ENCODE measurements around the gene RAP1GAP2.
"Not testable (repeated sequence)": the region's sequence is repeated elsewhere in the genome, so short reads cannot be mapped to it uniquely, and the experiment has no call there.

Gene RAP1GAP2

DNA sequence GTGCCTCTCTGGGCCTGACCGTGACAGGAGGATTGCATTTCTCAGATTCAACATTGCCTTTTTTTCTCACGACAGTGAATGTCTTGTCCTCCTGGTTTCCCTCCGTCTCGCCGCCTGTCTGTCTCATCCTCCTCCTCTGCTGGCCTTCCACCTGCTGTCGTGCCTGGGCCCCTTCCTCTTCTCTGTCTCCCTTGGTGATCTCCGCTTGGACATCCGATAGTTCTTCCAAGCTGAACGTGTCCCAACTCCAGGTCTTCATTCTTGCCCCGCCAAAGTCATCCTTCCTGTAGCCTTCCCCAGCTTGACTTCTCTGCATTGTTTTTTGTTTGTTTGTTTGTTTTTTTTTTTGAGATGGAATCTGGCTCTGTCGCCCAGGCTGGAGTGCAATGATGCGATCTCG is 79.4 kb downstream of the RAP1GAP2 start:
- no peaks in the 10 kb centered on the region for H3K27me3 ChIP-seq (ENCODE audit: low read depth, low read length)
- no peak overlapping the region for H3K4me3 ChIP-seq (ENCODE audit: low read depth in 1 of 2, low read length in 2 of 2)
- H3K36me3 ChIP-seq (ENCODE audit: control insufficient read depth in 1 of 2, insufficient read depth in 2 of 2, low read length in 2 of 2), result no peaks in the 10 kb centered on the region
- no peaks in the 10 kb centered on the region for H3K4me1 ChIP-seq (ENCODE audit: control insufficient read depth in 1 of 2, insufficient read depth in 2 of 2, low read length in 2 of 2)
- H3K27ac ChIP-seq (ENCODE audit: low read length), result no peak overlapping the region
- H3K9me3 ChIP-seq (ENCODE audit: control insufficient read depth in 1 of 2, low read length in 2 of 2), result no peaks in the 10 kb centered on the region

DNA sequence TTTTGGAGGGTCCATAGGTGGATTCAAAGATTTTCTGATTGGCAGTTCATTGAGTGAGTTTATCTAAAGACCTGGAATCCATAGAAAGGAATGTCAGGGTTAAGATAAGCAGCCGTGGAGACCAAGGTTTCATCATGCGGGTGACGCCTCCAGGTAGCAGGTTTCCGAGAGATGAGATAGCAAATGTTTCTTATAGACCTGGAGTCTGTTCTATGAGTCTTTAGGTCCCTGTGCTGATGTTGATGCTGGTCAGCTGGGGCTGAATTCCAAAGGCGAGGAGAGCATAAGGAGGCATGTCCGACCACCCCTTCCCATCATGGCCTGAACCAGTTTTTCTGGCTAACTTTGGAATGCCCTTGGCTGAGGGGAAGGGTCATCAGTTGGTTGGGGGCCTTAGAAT is 80.2 kb downstream of the RAP1GAP2 start:
- Histone ChIP-seq H3K36me3 (ENCODE audit: control insufficient read depth in 1 of 2, insufficient read depth in 2 of 2, low read length in 2 of 2) (no peaks in the 10 kb centered on the region), H3K27me3 (ENCODE audit: low read depth, low read length) (no peaks in the 10 kb centered on the region), H3K27ac (ENCODE audit: low read length) (no peak overlapping the region), H3K9me3 (ENCODE audit: control insufficient read depth in 1 of 2, low read length in 2 of 2) (no peaks in the 10 kb centered on the region), H3K4me3 (ENCODE audit: low read depth in 1 of 2, low read length in 2 of 2) (no peak overlapping the region), H3K4me1 (ENCODE audit: control insufficient read depth in 1 of 2, insufficient read depth in 2 of 2, low read length in 2 of 2) (no peaks in the 10 kb centered on the region)

DNA sequence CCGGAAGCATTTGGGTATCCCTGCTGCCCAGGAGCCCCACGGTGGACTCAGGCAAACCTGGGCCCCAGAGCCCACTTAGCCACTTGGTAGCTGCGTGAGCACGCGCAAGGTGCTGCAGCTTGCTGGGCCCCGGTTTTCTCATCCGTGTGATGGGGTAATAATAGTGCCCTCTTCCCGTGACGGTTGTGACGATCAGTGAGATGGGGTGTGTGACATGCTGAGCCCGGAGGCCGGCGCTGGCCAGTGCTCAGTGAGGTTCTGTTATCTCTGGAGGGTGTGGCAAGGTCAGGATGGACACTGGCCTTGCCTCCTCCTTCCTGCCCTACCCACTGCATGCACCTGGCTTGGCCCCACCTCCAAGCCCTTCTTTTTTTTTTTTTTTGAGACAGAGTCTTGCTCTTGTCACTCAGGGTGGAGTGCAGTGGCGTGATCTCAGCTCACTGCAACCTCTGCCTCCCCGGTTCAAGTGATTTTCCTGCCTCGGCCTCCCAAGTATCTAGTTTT is 82.6 kb downstream of the RAP1GAP2 start:
- H3K36me3 ChIP-seq (ENCODE audit: control insufficient read depth in 1 of 2, insufficient read depth in 2 of 2, low read length in 2 of 2), result no peaks in the 10 kb centered on the region

DNA sequence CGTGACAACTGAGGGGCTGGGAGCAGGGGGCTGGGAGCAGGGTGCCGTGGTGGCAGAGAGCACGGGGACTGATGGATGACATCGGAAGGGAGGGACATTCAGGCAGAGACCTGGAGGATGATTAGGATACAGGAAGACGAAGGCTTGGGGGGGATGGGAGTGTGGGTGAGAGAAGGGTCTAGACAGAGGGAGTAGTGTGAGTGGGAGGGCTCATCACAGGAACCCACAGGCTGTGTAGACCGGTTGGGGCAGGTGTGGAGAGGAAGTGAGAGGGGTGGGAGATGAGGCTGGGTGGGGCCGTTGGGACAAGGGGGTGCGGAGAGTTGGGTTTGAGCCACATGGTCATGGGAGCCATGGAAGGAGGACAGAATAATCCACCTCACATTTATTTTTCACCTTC is 83.8 kb downstream of the RAP1GAP2 start:
- no peaks in the 10 kb centered on the region for H3K36me3 ChIP-seq (ENCODE audit: control insufficient read depth in 1 of 2, insufficient read depth in 2 of 2, low read length in 2 of 2)
- no peaks in the 10 kb centered on the region for H3K9me3 ChIP-seq (ENCODE audit: control insufficient read depth in 1 of 2, low read length in 2 of 2)
- no peak overlapping the region for H3K27ac ChIP-seq (ENCODE audit: low read length)

More for the DNA sequence above, 82.6 kb downstream of the RAP1GAP2 start:
- no peak overlapping the region for H3K4me3 ChIP-seq (ENCODE audit: low read depth in 1 of 2, low read length in 2 of 2)
- H3K27me3 ChIP-seq (ENCODE audit: low read depth, low read length), result no peaks in the 10 kb centered on the region
- no peaks in the 10 kb centered on the region for H3K9me3 ChIP-seq (ENCODE audit: control insufficient read depth in 1 of 2, low read length in 2 of 2)
- no peaks in the 10 kb centered on the region for H3K4me1 ChIP-seq (ENCODE audit: control insufficient read depth in 1 of 2, insufficient read depth in 2 of 2, low read length in 2 of 2)
- H3K27ac ChIP-seq (ENCODE audit: low read length), result no peak overlapping the region

DNA sequence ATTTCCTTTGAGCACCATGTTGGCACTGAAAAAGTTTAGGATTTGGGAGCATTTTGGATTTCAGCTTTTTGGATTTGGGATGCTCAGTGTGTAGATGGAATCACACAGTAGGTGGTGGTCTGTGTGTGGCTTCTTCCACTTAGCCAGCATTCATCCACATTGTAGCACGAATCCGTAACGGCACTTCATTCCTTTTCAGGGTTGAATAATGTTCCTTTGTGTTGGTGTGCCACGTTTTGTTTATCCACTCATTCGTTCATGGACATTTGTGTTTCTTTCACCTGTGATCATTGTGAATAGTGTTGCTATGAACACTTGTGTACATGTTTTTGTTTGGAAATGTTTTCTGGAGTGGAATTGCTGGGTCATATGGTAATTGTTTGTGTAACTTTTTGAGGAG is 85.1 kb downstream of the RAP1GAP2 start:
- no peak overlapping the region for H3K4me3 ChIP-seq (ENCODE audit: low read depth in 1 of 2, low read length in 2 of 2)
- H3K4me1 ChIP-seq (ENCODE audit: control insufficient read depth in 1 of 2, insufficient read depth in 2 of 2, low read length in 2 of 2), result no peaks in the 10 kb centered on the region
- no peaks in the 10 kb centered on the region for H3K36me3 ChIP-seq (ENCODE audit: control insufficient read depth in 1 of 2, insufficient read depth in 2 of 2, low read length in 2 of 2)
- H3K9me3 ChIP-seq (ENCODE audit: control insufficient read depth in 1 of 2, low read length in 2 of 2), result no peaks in the 10 kb centered on the region
- no peak overlapping the region for H3K27ac ChIP-seq (ENCODE audit: low read length)
- no peaks in the 10 kb centered on the region for H3K27me3 ChIP-seq (ENCODE audit: low read depth, low read length)

More for the DNA sequence above, 83.8 kb downstream of the RAP1GAP2 start:
- H3K27me3 ChIP-seq (ENCODE audit: low read depth, low read length), result no peaks in the 10 kb centered on the region
- H3K4me3 ChIP-seq (ENCODE audit: low read depth in 1 of 2, low read length in 2 of 2), result no peak overlapping the region
- H3K4me1 ChIP-seq (ENCODE audit: control insufficient read depth in 1 of 2, insufficient read depth in 2 of 2, low read length in 2 of 2), result no peaks in the 10 kb centered on the region

DNA sequence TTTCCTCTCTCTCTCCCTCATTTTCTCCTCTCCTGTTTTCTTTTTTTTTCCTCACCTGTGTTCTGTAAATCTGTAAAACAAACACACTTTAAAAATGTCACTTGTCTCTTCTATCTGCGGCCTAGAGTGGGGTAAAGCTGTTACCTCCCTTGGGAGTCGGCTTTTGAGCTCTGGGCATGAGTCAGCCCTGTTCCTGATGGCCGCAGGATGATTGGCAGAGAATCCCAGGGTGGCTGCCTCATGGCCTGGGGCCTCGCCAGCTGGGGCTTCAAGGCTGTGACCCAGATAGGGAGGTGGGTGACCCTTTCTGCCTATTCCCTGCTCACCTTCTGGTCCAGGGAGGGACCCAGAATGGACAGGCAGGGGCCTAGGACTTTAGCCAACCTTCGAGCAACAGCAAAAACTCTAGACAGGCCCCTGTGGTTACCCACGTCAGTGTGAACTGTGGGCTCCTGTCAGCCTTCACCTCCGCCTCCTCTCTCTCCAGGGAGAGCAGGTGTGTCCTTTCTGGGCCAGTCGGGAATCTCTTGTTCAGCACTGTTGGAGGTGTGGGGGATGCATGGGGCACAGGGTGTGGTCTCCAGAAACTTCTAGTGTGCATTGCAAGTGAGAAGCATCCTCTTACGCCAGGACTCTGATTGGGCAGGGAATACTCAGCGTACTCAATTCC is 87.4 kb downstream of the RAP1GAP2 start:
- no peaks in the 10 kb centered on the region for H3K36me3 ChIP-seq (ENCODE audit: control insufficient read depth in 1 of 2, insufficient read depth in 2 of 2, low read length in 2 of 2)
- H3K27me3 ChIP-seq (ENCODE audit: low read depth, low read length), result no peaks in the 10 kb centered on the region
- no peaks in the 10 kb centered on the region for H3K9me3 ChIP-seq (ENCODE audit: control insufficient read depth in 1 of 2, low read length in 2 of 2)
- no peak overlapping the region for H3K27ac ChIP-seq (ENCODE audit: low read length)
- no peak overlapping the region for H3K4me3 ChIP-seq (ENCODE audit: low read depth in 1 of 2, low read length in 2 of 2)
- H3K4me1 ChIP-seq (ENCODE audit: control insufficient read depth in 1 of 2, insufficient read depth in 2 of 2, low read length in 2 of 2), result no peaks in the 10 kb centered on the region

DNA sequence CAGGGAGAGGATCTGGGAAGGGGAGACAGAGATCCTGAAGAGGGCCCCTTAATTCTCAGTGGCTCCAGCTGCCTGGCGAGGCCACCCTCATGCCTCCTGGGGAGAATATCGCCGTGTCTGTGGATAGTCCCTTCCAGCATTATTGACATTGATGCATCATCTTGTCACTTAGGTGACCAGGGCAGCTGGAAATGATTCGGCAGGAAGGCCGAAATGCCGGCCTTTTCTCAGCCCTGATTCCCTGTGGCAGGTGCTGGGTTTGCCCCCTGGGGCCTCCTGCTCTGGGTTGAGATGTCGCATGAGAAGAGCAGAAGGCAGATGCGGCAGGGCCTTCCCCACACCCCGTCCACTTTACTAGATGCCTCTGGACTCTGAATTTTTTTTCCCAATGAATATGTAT is 89.5 kb downstream of the RAP1GAP2 start:
- Histone ChIP-seq H3K4me1 (ENCODE audit: control insufficient read depth in 1 of 2, insufficient read depth in 2 of 2, low read length in 2 of 2) (no peaks in the 10 kb centered on the region), H3K9me3 (ENCODE audit: control insufficient read depth in 1 of 2, low read length in 2 of 2) (no peaks in the 10 kb centered on the region), H3K27me3 (ENCODE audit: low read depth, low read length) (no peaks in the 10 kb centered on the region), H3K4me3 (ENCODE audit: low read depth in 1 of 2, low read length in 2 of 2) (no peak overlapping the region), H3K36me3 (ENCODE audit: control insufficient read depth in 1 of 2, insufficient read depth in 2 of 2, low read length in 2 of 2) (no peaks in the 10 kb centered on the region), H3K27ac (ENCODE audit: low read length) (no peak overlapping the region)

DNA sequence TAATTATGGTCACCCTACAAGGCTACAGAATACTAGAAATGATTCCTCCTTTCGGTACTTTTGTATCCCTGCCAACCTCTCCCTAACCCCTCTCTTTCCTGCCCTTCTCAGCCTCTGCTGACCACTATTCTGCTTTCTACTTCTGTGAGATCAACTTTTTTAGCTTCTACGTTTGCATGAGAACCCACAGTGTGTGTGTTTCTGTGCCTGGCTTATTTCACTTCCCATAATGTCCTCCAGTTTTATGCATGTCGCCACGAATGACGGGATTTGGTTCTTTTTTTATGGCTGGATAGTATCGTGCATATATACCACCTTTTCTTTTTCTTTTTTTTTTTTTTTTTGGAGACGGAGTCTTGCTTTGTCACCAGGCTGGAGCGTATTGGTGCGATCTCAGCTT is 92.1 kb downstream of the RAP1GAP2 start:
- H3K4me3 ChIP-seq (ENCODE audit: low read depth in 1 of 2, low read length in 2 of 2), result no peak overlapping the region
- H3K9me3 ChIP-seq (ENCODE audit: control insufficient read depth in 1 of 2, low read length in 2 of 2), result no peaks in the 10 kb centered on the region
- H3K36me3 ChIP-seq (ENCODE audit: control insufficient read depth in 1 of 2, insufficient read depth in 2 of 2, low read length in 2 of 2), result no peaks in the 10 kb centered on the region
- no peaks in the 10 kb centered on the region for H3K4me1 ChIP-seq (ENCODE audit: control insufficient read depth in 1 of 2, insufficient read depth in 2 of 2, low read length in 2 of 2)
- H3K27me3 ChIP-seq (ENCODE audit: low read depth, low read length), result no peaks in the 10 kb centered on the region
- no peak overlapping the region for H3K27ac ChIP-seq (ENCODE audit: low read length)

DNA sequence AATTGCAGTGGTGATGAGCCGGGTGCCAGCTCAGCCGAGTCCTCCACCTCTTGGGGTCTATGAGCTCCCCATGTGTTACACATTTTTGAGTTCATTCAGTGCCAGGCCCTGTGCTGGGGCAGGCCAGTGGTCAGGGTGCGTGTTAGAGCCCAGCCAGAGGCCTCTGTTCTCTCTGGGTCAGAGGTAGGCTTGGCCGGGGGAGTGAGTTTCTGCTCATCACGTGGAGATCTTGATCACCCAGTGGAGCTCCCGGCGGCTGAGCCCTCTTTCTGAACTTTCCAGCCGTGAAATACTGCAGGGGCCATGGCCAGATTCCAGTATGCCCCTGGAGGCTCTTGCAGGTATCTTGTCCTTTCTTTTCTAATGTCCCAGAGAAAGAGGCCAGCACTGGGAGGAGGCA is 93.0 kb downstream of the RAP1GAP2 start:
- Histone ChIP-seq H3K4me1 (ENCODE audit: control insufficient read depth in 1 of 2, insufficient read depth in 2 of 2, low read length in 2 of 2) (no peaks in the 10 kb centered on the region), H3K9me3 (ENCODE audit: control insufficient read depth in 1 of 2, low read length in 2 of 2) (no peaks in the 10 kb centered on the region), H3K36me3 (ENCODE audit: control insufficient read depth in 1 of 2, insufficient read depth in 2 of 2, low read length in 2 of 2) (no peaks in the 10 kb centered on the region), H3K27ac (ENCODE audit: low read length) (no peak overlapping the region), H3K27me3 (ENCODE audit: low read depth, low read length) (no peaks in the 10 kb centered on the region), H3K4me3 (ENCODE audit: low read depth in 1 of 2, low read length in 2 of 2) (no peak overlapping the region)

DNA sequence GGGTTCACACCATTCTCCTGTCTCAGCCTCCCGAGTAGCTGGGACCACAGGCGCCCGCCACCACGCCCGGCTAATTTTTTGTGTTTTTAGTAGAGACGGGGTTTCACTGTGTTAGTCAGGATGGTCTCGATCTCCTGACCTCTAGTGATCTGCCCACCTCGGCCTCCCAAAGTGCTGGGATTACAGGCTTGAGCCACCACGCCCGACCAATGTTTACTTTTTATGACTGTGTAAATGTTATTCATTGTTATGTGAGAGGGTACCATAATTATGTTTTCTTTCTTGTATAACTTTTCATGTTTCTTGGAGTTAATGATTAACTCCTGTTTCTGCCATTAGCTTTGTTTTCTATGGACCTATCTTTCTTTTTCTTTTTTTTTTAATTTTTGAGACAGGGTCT is 94.5 kb downstream of the RAP1GAP2 start:
- not testable (repeated sequence) for H3K27ac ChIP-seq (ENCODE audit: low read length); H3K27me3 ChIP-seq (ENCODE audit: low read depth, low read length); H3K4me1 ChIP-seq (ENCODE audit: control insufficient read depth in 1 of 2, insufficient read depth in 2 of 2, low read length in 2 of 2); H3K36me3 ChIP-seq (ENCODE audit: control insufficient read depth in 1 of 2, insufficient read depth in 2 of 2, low read length in 2 of 2); H3K4me3 ChIP-seq (ENCODE audit: low read depth in 1 of 2, low read length in 2 of 2); H3K9me3 ChIP-seq (ENCODE audit: control insufficient read depth in 1 of 2, low read length in 2 of 2)

DNA sequence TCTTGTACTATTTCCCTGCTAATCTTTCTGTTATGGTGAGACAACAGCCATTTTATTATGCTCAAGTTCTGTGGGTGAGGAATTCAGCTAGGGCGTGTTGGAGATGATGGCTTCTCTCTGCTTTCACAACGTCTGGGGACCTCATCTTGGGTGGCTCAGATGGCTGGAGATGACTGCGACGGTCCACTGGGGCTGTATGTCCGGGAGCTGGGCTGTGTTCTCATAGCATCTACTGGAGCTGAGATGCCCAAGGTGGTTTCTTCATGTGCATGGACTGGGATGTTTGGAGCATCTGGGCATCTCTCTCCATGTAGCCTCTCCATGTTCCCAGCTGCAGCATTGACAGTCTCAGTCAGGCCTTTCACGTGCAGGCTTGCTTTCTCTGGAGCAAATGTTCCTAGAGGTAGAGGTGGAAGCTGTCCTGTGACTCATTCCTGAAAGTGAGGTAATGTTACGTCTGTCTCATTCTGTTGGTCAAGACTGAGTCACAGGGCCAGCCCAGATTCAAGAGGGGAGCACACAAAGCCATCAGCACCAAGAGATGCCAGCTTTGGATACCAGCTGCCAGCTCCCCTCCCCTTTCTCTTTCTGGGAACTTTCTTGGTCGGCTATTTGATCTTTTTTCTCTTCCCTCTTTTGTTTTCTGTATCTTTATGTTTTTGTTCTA is 96.2 kb downstream of the RAP1GAP2 start:
- no peaks in the 10 kb centered on the region for H3K9me3 ChIP-seq (ENCODE audit: control insufficient read depth in 1 of 2, low read length in 2 of 2)
- H3K27me3 ChIP-seq (ENCODE audit: low read depth, low read length), result no peaks in the 10 kb centered on the region
- no peaks in the 10 kb centered on the region for H3K4me1 ChIP-seq (ENCODE audit: control insufficient read depth in 1 of 2, insufficient read depth in 2 of 2, low read length in 2 of 2)
- no peak overlapping the region for H3K27ac ChIP-seq (ENCODE audit: low read length)
- H3K4me3 ChIP-seq (ENCODE audit: low read depth in 1 of 2, low read length in 2 of 2), result no peak overlapping the region
- H3K36me3 ChIP-seq (ENCODE audit: control insufficient read depth in 1 of 2, insufficient read depth in 2 of 2, low read length in 2 of 2), result no peaks in the 10 kb centered on the region
